OCI-LY1 (cell line): ENCODE data around the gene NPAS2.

Experiments used
- EZH2 ChIP-seq: fragments of 200-600 bp; sonication (generic), shearing (Covaris generic); IDR thresholded peaks from 2 replicates; pipeline ENCODE4 v1.8.0; 2017; ENCODE audit warnings: borderline replicate concordance, mixed run types, mild to moderate bottlenecking, antibody characterized with exemption, low read length, moderate library complexity, mixed read lengths
- TF ChIP-seq, protein P1 (sequence below): fragments of 200-600 bp; sonication (generic), shearing (Covaris generic); IDR thresholded peaks from 2 replicates; pipeline ENCODE4 v1.5.1; 2017; ENCODE audit warnings: mild to moderate bottlenecking, antibody characterized with exemption, low read length, moderate library complexity, mixed read lengths

GRCh38 chr2:100955226-100955625 lies 135.3 kb downstream of the NPAS2 start:
- TF ChIP-seq, protein P1, sequence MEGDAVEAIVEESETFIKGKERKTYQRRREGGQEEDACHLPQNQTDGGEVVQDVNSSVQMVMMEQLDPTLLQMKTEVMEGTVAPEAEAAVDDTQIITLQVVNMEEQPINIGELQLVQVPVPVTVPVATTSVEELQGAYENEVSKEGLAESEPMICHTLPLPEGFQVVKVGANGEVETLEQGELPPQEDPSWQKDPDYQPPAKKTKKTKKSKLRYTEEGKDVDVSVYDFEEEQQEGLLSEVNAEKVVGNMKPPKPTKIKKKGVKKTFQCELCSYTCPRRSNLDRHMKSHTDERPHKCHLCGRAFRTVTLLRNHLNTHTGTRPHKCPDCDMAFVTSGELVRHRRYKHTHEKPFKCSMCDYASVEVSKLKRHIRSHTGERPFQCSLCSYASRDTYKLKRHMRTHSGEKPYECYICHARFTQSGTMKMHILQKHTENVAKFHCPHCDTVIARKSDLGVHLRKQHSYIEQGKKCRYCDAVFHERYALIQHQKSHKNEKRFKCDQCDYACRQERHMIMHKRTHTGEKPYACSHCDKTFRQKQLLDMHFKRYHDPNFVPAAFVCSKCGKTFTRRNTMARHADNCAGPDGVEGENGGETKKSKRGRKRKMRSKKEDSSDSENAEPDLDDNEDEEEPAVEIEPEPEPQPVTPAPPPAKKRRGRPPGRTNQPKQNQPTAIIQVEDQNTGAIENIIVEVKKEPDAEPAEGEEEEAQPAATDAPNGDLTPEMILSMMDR = no peak
- no peak for TF ChIP-seq EZH2
